Measurements from ENCODE around the gene SUPT5H. TPM values are rescaled to one million over a fixed set of nuclear protein-coding genes. Genes with fewer than 3 reads are reported as not detected.
A peak's percentile ranks its signal among the peaks of the same experiment; 100 is the strongest.

The SUPT5H gene
- total and polyA plus RNA-seq, 9 donors = 51.4 to 163 (median 101) TPM

- H3K4me3 ChIP-seq = no peak overlapping the region
- no peaks in the 10 kb centered on the region for H3K9me3 ChIP-seq
- WGBS, 3 donors = 43 to 53% (median 50%) methylated on average over 7 of the region's 7 CpGs
- DNase-seq = no peak
- H3K36me3 ChIP-seq = no peaks in the 10 kb centered on the region
- no peak overlapping the region for H3K27ac ChIP-seq
- no peak for TF ChIP-seq POLR2A (IDR thresholded peaks at IDR 0.05)
- TF ChIP-seq EP300 (IDR thresholded peaks at IDR 0.05) = no peak
- TF ChIP-seq CTCF (IDR thresholded peaks at IDR 0.05) = no peak
- intact Hi-C loops (cut with DNase I) = no loop called here
- no peaks in the 10 kb centered on the region for H3K27me3 ChIP-seq
- H3K4me1 ChIP-seq (ENCODE audit: insufficient read depth) = peaks cover 9% of the 10 kb centered on the region
Measured at GRCh38 chr19:39506598-39506943, 61.2 kb downstream of the SUPT5H start.

DNA sequence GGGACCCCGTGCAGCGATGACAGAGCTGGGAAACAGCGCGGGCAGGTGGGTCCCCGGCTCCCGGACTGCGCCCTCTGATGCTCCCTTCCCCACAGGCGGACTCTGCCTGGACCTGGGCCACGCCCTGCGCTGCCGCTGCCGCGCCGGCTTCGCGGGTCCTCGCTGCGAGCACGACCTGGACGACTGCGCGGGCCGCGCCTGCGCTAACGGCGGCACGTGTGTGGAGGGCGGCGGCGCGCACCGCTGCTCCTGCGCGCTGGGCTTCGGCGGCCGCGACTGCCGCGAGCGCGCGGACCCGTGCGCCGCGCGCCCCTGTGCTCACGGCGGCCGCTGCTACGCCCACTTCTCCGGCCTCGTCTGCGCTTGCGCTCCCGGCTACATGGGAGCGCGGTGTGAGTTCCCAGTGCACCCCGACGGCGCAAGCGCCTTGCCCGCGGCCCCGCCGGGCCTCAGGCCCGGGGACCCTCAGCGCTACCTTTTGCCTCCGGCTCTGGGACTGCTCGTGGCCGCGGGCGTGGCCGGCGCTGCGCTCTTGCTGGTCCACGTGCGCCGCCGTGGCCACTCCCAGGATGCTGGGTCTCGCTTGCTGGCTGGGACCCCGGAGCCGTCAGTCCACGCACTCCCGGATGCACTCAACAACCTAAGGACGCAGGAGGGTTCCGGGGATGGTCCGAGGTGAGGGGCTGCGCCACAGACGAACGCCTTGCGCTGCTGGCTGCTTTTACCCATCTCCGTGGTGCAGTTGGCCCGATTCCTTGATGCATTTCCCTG, 61.7 kb downstream of the SUPT5H start:
- Histone ChIP-seq H3K4me3 (peak overlapping the region; percentile 22), H3K36me3 (no peaks in the 10 kb centered on the region), H3K27me3 (no peaks in the 10 kb centered on the region), H3K27ac (no peak overlapping the region), H3K9me3 (no peaks in the 10 kb centered on the region), H3K4me1 (ENCODE audit: insufficient read depth) (peaks cover 9% of the 10 kb centered on the region)
- 1 to 4% (median 2%) methylated on average over 77 to 96 of the region's 96 CpGs for WGBS, 3 donors
- intact Hi-C loops (cut with DNase I) = no loop called here
- TF ChIP-seq EP300 (IDR thresholded peaks at IDR 0.05) (no peak), POLR2A (IDR thresholded peaks at IDR 0.05) (no peak), CTCF (IDR thresholded peaks at IDR 0.05) (no peak)
- DNase-seq = peak in 2 of 5 donors; percentile 59 to 65

- intact Hi-C loops (cut with DNase I) = no loop called here
- WGBS, 3 donors = 30 to 35% (median 33%) methylated on average over 24 of the region's 24 CpGs
- H3K27me3 ChIP-seq = no peaks in the 10 kb centered on the region
- no peaks in the 10 kb centered on the region for H3K36me3 ChIP-seq
- no peaks in the 10 kb centered on the region for H3K9me3 ChIP-seq
- H3K4me1 ChIP-seq (ENCODE audit: insufficient read depth) = peaks cover 9% of the 10 kb centered on the region
- H3K27ac ChIP-seq = no peak overlapping the region
- H3K4me3 ChIP-seq = no peak overlapping the region
- TF ChIP-seq EP300 (IDR thresholded peaks at IDR 0.05) (no peak), CTCF (IDR thresholded peaks at IDR 0.05) (no peak), POLR2A (IDR thresholded peaks at IDR 0.05) (no peak)
- DNase-seq = no peak
Measured at GRCh38 chr19:39507715-39508364, 62.5 kb downstream of the SUPT5H start.

DNA sequence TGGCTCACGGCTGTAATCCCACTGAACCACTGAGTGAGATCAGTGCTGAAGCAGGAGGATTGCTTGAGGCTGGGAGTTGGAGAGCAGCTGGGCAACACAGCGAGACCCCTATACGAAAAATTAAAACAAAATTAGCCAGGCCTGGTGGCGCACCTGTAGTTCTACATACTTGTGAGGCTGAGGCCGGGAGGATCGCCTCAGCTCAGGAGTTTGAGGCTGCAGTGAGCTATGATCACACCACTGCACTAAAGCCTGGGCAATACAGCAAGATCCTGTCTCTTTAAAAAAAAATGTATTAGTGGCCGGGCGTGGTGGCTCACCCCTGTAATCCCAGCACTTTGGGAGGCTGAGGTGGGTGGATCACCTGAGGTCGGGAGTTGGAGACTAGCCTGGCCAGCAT, 63.2 kb downstream of the SUPT5H start:
- no peak for DNase-seq
- intact Hi-C loops (cut with DNase I) = no loop called here
- Histone ChIP-seq H3K36me3 (no peaks in the 10 kb centered on the region), H3K27me3 (no peaks in the 10 kb centered on the region), H3K4me3 (no peak overlapping the region), H3K9me3 (no peaks in the 10 kb centered on the region), H3K4me1 (ENCODE audit: insufficient read depth) (peaks cover 9% of the 10 kb centered on the region), H3K27ac (no peak overlapping the region)
- WGBS, 3 donors = 89 to 92% (median 90%) methylated on average over 9 of the region's 9 CpGs
- no peak for TF ChIP-seq CTCF (IDR thresholded peaks at IDR 0.05)
- no peak for TF ChIP-seq EP300 (IDR thresholded peaks at IDR 0.05)
- TF ChIP-seq POLR2A (IDR thresholded peaks at IDR 0.05) = no peak

All from ovary (tissue), 9 donors.